Endothelial cell (in vitro differentiated cells): Measurements from ENCODE around the gene KCNMA1. TPM values are rescaled to one million over a fixed set of nuclear protein-coding genes. Genes with fewer than 3 reads are reported as not detected.

ENCODE experiments used
- DNase-seq: peaks from one replicate; pipeline ENCODE4 v3.0.0; 2021; ENCODE audit warnings: low spot score
- H3K27ac Mint-ChIP-seq: one replicate; pipeline ENCODE4 v1.8.0; 2021; ENCODE audit warnings: mixed read lengths, inconsistent platforms; ENCODE audit not compliant: unreplicated experiment
- H3K27me3 Mint-ChIP-seq: one replicate; pipeline ENCODE4 v1.8.0; 2021; ENCODE audit warnings: mild to moderate bottlenecking, moderate library complexity, mixed read lengths, inconsistent platforms; ENCODE audit not compliant: unreplicated experiment
- H3K36me3 Mint-ChIP-seq: one replicate; pipeline ENCODE4 v1.8.0; 2021; ENCODE audit warnings: mild to moderate bottlenecking, low read depth, mixed read lengths, inconsistent platforms; ENCODE audit not compliant: unreplicated experiment
- H3K4me1 Mint-ChIP-seq: one replicate; pipeline ENCODE4 v1.8.0; 2021; ENCODE audit warnings: mild to moderate bottlenecking, mixed read lengths, inconsistent platforms; ENCODE audit not compliant: unreplicated experiment
- H3K4me3 Mint-ChIP-seq: one replicate; pipeline ENCODE4 v1.8.0; 2021; ENCODE audit warnings: mild to moderate bottlenecking, mixed read lengths, inconsistent platforms; ENCODE audit not compliant: unreplicated experiment
- H3K9me3 Mint-ChIP-seq: one replicate; pipeline ENCODE4 v1.8.0; 2021; ENCODE audit warnings: mixed read lengths, inconsistent platforms; ENCODE audit not compliant: unreplicated experiment
- total RNA-seq: library from RNA; stranded (reverse); fragmentation: NEBNext Ultra II Directional; extraction: Animal tissue kit (Norgen Biotek cat#: 25700); gene quantifications from one replicate; pipeline ENCODE4 v1.2.1, GENCODE V29; 2021; ENCODE audit not compliant: unreplicated experiment
- TF ChIP-seq, protein P1 (sequence below): fragments of 200-600 bp; sonication (generic); IDR thresholded peaks from one replicate; pipeline ENCODE4 v1.5.0; 2021; ENCODE audit warnings: antibody characterized with exemption; ENCODE audit not compliant: unreplicated experiment

The KCNMA1 gene
- total RNA-seq, 1 donor from 2014 or later: 5.1 TPM

DNA sequence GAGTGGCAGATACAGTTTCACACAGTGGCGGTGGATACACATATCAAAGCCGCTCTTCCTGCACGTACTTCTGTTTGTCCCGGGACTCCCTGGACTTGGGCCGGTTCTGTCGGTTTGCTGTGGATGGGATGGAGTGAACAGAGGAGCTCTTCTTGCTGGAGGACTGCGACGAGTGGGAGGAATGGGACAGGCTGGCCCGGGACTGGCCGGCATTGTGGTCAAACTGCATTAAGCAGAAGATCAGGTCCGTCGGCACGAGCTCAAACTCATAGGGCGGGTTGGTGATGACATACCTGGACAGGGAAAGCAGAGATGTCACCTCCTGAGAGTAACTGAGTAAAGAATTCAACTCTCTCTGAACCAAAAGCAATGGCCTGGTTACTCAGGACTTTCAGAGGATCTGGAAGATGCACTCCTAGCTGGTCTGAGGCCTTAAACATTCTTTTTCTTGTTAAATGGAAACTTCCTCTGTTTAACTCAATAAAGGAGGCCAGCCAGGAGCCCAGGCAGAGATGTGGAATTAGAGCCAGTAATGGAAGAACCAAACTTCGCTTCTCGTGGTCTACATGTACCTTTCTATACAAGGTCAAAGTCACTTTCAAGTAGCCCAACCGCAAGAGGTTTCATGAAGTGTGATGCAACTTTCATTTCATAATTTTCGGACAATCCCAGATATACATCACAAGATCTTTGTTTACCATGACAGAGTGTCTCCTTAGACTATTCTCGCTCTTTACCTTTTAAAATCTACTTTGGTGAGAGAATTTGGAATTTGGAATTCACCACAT is 750.2 kb downstream of the KCNMA1 start:
- Mint-ChIP-seq H3K36me3 (no peaks in the 10 kb centered on the region), H3K9me3 (no peaks in the 10 kb centered on the region), H3K4me1 (peaks cover 21% of the 10 kb centered on the region), H3K27ac (no peak overlapping the region), H3K4me3 (no peak overlapping the region), H3K27me3 (peaks cover 3% of the 10 kb centered on the region)
- TF ChIP-seq, protein P1, sequence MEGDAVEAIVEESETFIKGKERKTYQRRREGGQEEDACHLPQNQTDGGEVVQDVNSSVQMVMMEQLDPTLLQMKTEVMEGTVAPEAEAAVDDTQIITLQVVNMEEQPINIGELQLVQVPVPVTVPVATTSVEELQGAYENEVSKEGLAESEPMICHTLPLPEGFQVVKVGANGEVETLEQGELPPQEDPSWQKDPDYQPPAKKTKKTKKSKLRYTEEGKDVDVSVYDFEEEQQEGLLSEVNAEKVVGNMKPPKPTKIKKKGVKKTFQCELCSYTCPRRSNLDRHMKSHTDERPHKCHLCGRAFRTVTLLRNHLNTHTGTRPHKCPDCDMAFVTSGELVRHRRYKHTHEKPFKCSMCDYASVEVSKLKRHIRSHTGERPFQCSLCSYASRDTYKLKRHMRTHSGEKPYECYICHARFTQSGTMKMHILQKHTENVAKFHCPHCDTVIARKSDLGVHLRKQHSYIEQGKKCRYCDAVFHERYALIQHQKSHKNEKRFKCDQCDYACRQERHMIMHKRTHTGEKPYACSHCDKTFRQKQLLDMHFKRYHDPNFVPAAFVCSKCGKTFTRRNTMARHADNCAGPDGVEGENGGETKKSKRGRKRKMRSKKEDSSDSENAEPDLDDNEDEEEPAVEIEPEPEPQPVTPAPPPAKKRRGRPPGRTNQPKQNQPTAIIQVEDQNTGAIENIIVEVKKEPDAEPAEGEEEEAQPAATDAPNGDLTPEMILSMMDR: no peak
- DNase-seq: no peak

DNA sequence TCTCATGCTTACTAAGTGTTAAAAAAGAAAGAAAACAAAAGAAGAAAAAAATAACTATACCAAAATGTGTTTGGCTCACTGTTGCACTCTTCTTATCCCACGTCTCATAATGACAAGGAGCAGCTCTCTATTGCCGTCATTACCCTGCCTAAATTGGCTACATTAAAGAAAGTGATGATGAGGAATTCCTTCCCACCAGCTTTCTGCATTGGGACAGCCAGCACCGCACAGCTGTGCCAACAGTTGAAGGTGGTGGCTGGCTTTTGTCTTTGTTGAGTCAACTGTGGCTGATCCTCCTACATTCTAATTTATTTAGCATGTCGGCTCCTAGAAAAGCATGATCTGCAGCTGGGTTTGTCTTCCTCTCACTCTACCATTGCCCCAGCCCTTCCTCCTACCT is 751.8 kb downstream of the KCNMA1 start:
- no peak for DNase-seq
- no peak overlapping the region for H3K27ac Mint-ChIP-seq
- H3K4me1 Mint-ChIP-seq: peaks cover 22% of the 10 kb centered on the region
- TF ChIP-seq, protein P1: no peak
- no peaks in the 10 kb centered on the region for H3K9me3 Mint-ChIP-seq
- no peaks in the 10 kb centered on the region for H3K36me3 Mint-ChIP-seq
- peaks cover 3% of the 10 kb centered on the region for H3K27me3 Mint-ChIP-seq
- no peak overlapping the region for H3K4me3 Mint-ChIP-seq

DNA sequence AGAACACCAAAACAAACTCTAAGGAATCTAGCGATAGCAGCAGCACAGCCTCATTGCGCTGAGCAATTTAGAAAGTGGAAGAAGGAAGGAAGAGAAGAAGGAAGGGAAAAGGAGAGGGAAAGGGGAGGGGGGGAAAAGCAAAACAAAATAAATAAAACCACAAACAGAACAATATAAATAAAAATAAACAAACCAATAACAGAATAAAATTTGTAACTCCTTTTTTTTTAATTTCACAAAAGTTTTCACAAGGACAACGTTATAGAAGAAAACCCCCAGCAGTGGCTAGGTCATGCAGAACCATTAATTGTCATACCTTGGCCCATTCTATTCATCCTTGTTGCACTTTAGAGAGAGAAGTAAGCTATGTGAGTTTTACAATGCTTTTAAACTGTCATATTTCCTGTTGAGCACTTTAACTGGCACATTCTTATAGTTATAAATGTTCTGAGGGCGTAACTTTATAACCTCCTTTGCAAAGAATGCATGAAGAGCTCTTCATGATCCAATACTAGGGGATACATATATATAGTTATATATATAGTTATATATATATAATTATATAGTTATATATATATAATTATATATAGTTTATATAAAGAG is 752.8 kb downstream of the KCNMA1 start:
- TF ChIP-seq, protein P1: no peak
- Mint-ChIP-seq H3K4me1 (peaks cover 22% of the 10 kb centered on the region), H3K36me3 (no peaks in the 10 kb centered on the region), H3K9me3 (no peaks in the 10 kb centered on the region), H3K27ac (no peak overlapping the region), H3K4me3 (no peak overlapping the region), H3K27me3 (peaks cover 3% of the 10 kb centered on the region)
- DNase-seq: no peak

DNA sequence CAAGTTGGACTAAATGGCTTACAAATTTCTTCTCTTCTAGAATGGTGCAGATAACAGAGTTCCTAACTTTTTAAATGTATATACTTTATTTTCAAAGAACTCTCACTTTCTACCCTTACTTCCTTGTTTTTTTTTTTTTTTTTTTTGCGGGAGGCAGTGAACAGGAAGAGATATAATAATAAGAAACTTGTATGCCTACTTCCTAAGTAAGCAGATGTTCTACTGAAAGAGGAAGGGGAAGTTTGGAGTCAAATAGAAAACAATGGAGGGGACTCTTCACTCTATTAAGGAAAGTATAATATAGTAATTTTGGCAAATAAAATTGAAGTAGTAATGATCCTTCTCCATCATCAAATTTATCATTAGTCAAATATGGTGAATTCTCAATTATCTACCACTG is 754.0 kb downstream of the KCNMA1 start:
- H3K36me3 Mint-ChIP-seq: no peaks in the 10 kb centered on the region
- TF ChIP-seq, protein P1: no peak

DNA sequence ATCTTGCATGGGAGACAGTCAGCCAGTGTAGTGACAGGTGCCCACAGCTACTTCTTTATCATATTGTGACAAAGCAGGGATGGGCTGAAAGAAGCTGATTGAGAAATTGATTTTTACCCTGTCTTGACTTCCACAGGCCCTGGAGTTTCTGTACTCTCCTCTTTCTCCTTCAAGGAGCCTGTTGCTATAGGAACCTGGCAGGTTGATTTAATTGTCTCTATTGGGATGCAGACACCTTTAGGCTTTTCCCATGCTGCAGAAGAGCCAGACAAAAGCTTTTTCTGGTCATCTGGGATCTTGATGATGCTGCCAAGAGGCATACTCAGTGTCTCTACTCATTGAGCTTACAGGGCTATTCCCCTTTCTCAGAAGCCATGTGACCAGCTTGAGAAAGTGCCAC is 754.8 kb downstream of the KCNMA1 start:
- H3K36me3 Mint-ChIP-seq: no peaks in the 10 kb centered on the region
- TF ChIP-seq, protein P1: no peak
- peaks cover 22% of the 10 kb centered on the region for H3K4me1 Mint-ChIP-seq
- no peak for DNase-seq
- H3K27me3 Mint-ChIP-seq: peaks cover 3% of the 10 kb centered on the region
- H3K9me3 Mint-ChIP-seq: no peaks in the 10 kb centered on the region
- H3K4me3 Mint-ChIP-seq: no peak overlapping the region
- no peak overlapping the region for H3K27ac Mint-ChIP-seq

More for the DNA sequence above, 754.0 kb downstream of the KCNMA1 start:
- Mint-ChIP-seq H3K27ac (no peak overlapping the region), H3K4me1 (peaks cover 22% of the 10 kb centered on the region), H3K27me3 (peaks cover 3% of the 10 kb centered on the region), H3K9me3 (no peaks in the 10 kb centered on the region), H3K4me3 (no peak overlapping the region)
- DNase-seq: no peak
